Measurements from ENCODE around the gene SF3A2.

GRCh38 chr19:2247433-2248101 is 10.9 kb downstream of the SF3A2 start:
- TF ChIP-seq POLR2A (IDR thresholded peaks at IDR 0.05; ENCODE audit: extremely low read depth, insufficient read length) (no peak), CTCF (IDR thresholded peaks at IDR 0.05; ENCODE audit: low read depth, low read length) (no peak), MAX (IDR thresholded peaks at IDR 0.05; ENCODE audit: low read depth, low read length) (no peak)
